SK-N-SH (cell line): ENCODE data around the gene EPB41L3. TPM values are rescaled to one million over a fixed set of nuclear protein-coding genes. Genes with fewer than 3 reads are reported as not detected.

Experiments
- CTCF ChIA-PET: fragments of 300-600, 350-600 bp; formaldehyde crosslinking; extraction: SDS; loops from one replicate; lab custom pipeline; 2021; lab: Yijun Ruan, JAX
- POLR2A ChIA-PET: fragments of 350-600 bp; sonication (Branson Sonifier 250); formaldehyde crosslinking; extraction: SDS; loops from one replicate; lab custom pipeline; 2020; ENCODE audit warnings: antibody characterized with exemption, inconsistent platforms; lab: Yijun Ruan, JAX
- DNase-seq: peaks from one replicate; pipeline ENCODE4 v3.0.0; 2012
- H2AFZ ChIP-seq: fragments of 200-600 bp; sonication (generic); 2 replicates; pipeline ENCODE4 v1.8.1; 2016; ENCODE audit warnings: antibody characterized with exemption, mild to moderate bottlenecking, low read depth
- H3F3A ChIP-seq: fragments of 200-600 bp; sonication (generic); replicated peaks from 2 replicates; pipeline ENCODE3; 2016; ENCODE audit warnings: antibody characterized with exemption, mild to moderate bottlenecking; ENCODE audit not compliant: insufficient read depth
- H3K27ac ChIP-seq, 2 experiments: fragments of 200-500 bp in 1 of 2; fragments of 200-600 bp in 1 of 2; sonication (Bioruptor generic) in 1 of 2; sonication (generic), shearing (Covaris generic) in 1 of 2; 2 replicates each; pipeline versions ENCODE4 v1.5.1 to v1.6.1; 2014 to 2016; ENCODE audit warnings: low read depth in 2 of 2, inconsistent platforms in 1 of 2, low read length in 1 of 2, mild to moderate bottlenecking in 1 of 2, mixed read lengths in 1 of 2
- H3K27me3 ChIP-seq: fragments of 200-600 bp; sonication (generic), shearing (Covaris generic); 2 replicates; pipeline ENCODE4 v1.6.1; 2016; ENCODE audit warnings: mixed run types; ENCODE audit not compliant: insufficient read depth
- H3K36me3 ChIP-seq, 2 experiments: fragments of 200-500 bp in 1 of 2; fragments of 200-600 bp in 1 of 2; sonication (Bioruptor generic) in 1 of 2; sonication (generic) in 1 of 2; replicated peaks in 1 of 2; 2 replicates each; pipeline versions ENCODE3 to v1.5.1; 2014 to 2016; ENCODE audit warnings: low read length in 1 of 2, mild to moderate bottlenecking in 1 of 2; ENCODE audit not compliant: insufficient read depth in 2 of 2, control insufficient read depth in 1 of 2
- H3K4me1 ChIP-seq, 2 experiments: fragments of 200-500 bp in 1 of 2; fragments of 200-600 bp in 1 of 2; sonication (Bioruptor generic) in 1 of 2; sonication (generic), shearing (Covaris generic) in 1 of 2; 2 replicates each; pipeline versions ENCODE4 v1.5.1 to v1.6.1; 2014 to 2016; ENCODE audit warnings: low read depth in 1 of 2, low read length in 1 of 2, mixed run types in 1 of 2; ENCODE audit not compliant: insufficient read depth in 2 of 2, control insufficient read depth in 1 of 2
- H3K4me2 ChIP-seq: fragments of 200-600 bp; sonication (generic), shearing (Covaris generic); 2 replicates; pipeline ENCODE4 v1.6.1; 2017; ENCODE audit warnings: mixed run types
- H3K4me3 ChIP-seq, 2 experiments: fragments of 200-500 bp in 1 of 2; fragments of 200-600 bp in 1 of 2; sonication (Bioruptor generic) in 1 of 2; sonication (generic), shearing (Covaris generic) in 1 of 2; 2 replicates each; pipeline versions ENCODE4 v1.5.1 to v1.8.1; 2014 to 2016; ENCODE audit warnings: low read depth in 2 of 2, inconsistent platforms in 1 of 2, low read length in 1 of 2, mild to moderate bottlenecking in 1 of 2, mixed read lengths in 1 of 2, moderate library complexity in 1 of 2
- H3K79me2 ChIP-seq: fragments of 200-600 bp; sonication (generic); 2 replicates; pipeline ENCODE4 v1.8.1; 2017; ENCODE audit warnings: mild to moderate bottlenecking; ENCODE audit not compliant: insufficient read depth
- H3K9ac ChIP-seq: fragments of 200-600 bp; sonication (generic); 2 replicates; pipeline ENCODE4 v1.6.1; 2017; ENCODE audit warnings: mixed run types
- H3K9me2 ChIP-seq: fragments of 200-600 bp; sonication (generic); 2 replicates; pipeline ENCODE4 v1.6.1; 2017; ENCODE audit warnings: mixed run types
- H3K9me3 ChIP-seq: fragments of 200-600 bp; sonication (generic); 2 replicates; pipeline ENCODE4 v1.6.1; 2017; ENCODE audit warnings: mixed run types, mild to moderate bottlenecking, moderate library complexity
- H4K20me1 ChIP-seq: fragments of 200-600 bp; sonication (generic); 2 replicates; pipeline ENCODE4 v1.6.1; 2017; ENCODE audit warnings: mild to moderate bottlenecking, mixed run types; ENCODE audit not compliant: insufficient read depth
- CHD2 ChIP-seq: fragments of 150-350 bp; IDR thresholded peaks from 2 replicates; pipeline ENCODE4 v1.6.1; 2018; ENCODE audit warnings: low read length; ENCODE audit not compliant: partially characterized antibody
- EZH2phosphoT487 ChIP-seq: fragments of 200-600 bp; sonication (generic); IDR thresholded peaks from 2 replicates; pipeline ENCODE4 v1.6.1; 2017; ENCODE audit warnings: low read depth, mixed run types, mild to moderate bottlenecking, antibody characterized with exemption, moderate library complexity, borderline replicate concordance
- FOSL2 ChIP-seq: IDR thresholded peaks from 2 replicates; pipeline ENCODE4 v1.4.0; 2012; ENCODE audit warnings: low read depth, mild to moderate bottlenecking, moderate library complexity, borderline replicate concordance
- FOXM1 ChIP-seq: IDR thresholded peaks from 2 replicates; pipeline ENCODE4 v1.4.0; 2012; ENCODE audit warnings: low read depth, mild to moderate bottlenecking
- GABPA ChIP-seq: IDR thresholded peaks from 2 replicates; pipeline ENCODE4 v1.4.0; 2012; ENCODE audit warnings: low read depth, mild to moderate bottlenecking
- GATA2 ChIP-seq: sonication (generic); formaldehyde crosslinking; IDR thresholded peaks from 2 replicates; pipeline ENCODE4 v1.5.0; 2020; ENCODE audit warnings: mild to moderate bottlenecking, missing genetic modification reagents
- JUND ChIP-seq: IDR thresholded peaks from 2 replicates; pipeline ENCODE4 v1.4.0; 2012
- MEF2A ChIP-seq: IDR thresholded peaks from 2 replicates; pipeline ENCODE4 v1.4.0; 2012; ENCODE audit warnings: low read depth, borderline replicate concordance
- MXI1 ChIP-seq: IDR thresholded peaks from 2 replicates; pipeline ENCODE4 v1.6.1; 2012; ENCODE audit warnings: mild to moderate bottlenecking, low read depth, low read length, improper control_type of control experiment
- NFIC ChIP-seq: IDR thresholded peaks from 2 replicates; pipeline ENCODE4 v1.4.0; 2012; ENCODE audit warnings: borderline replicate concordance
- NRF1 ChIP-seq: IDR thresholded peaks from 2 replicates; pipeline ENCODE4 v1.6.1; 2012; ENCODE audit warnings: low read depth, mild to moderate bottlenecking, low read length
- RAD21 ChIP-seq: IDR thresholded peaks from 2 replicates; pipeline ENCODE4 v1.6.1; 2012; ENCODE audit warnings: mild to moderate bottlenecking, low read length
- SIN3A ChIP-seq: IDR thresholded peaks from 2 replicates; pipeline ENCODE4 v1.6.1; 2012; ENCODE audit warnings: low read depth, mild to moderate bottlenecking, low read length, moderate library complexity, borderline replicate concordance
- TAF1 ChIP-seq: IDR thresholded peaks from 2 replicates; pipeline ENCODE4 v1.6.1; 2012; ENCODE audit warnings: low read depth, mild to moderate bottlenecking, low read length, moderate library complexity, borderline replicate concordance
- YY1 ChIP-seq: IDR thresholded peaks from 2 replicates; pipeline ENCODE4 v1.4.0; 2012; ENCODE audit warnings: low read depth, mild to moderate bottlenecking
- WGBS: methylation state at CpG from one replicate; pipeline ENCODE4 v1.1.6; 2017; ENCODE audit warnings: low lambda C conversion rate; 5-methylcytosine and 5-hydroxymethylcytosine counted together
- polyA plus RNA-seq, 3 experiments: library from polyadenylated mRNA; depleted of rRNA; stranded (reverse); fragments of >200 nt; gene quantifications; 2 replicates each; pipeline ENCODE4 v1.2.3, GENCODE V29; 2012
- TF ChIP-seq, protein P1 (sequence below): IDR thresholded peaks from 2 replicates; pipeline ENCODE4; 2012
- TF ChIP-seq, protein P2 (sequence below): fragments of 150-350 bp; IDR thresholded peaks from 2 replicates; pipeline ENCODE4 v1.6.1; 2016; ENCODE audit warnings: mild to moderate bottlenecking, low read depth, low read length
- TF ChIP-seq, protein P3 (sequence below): IDR thresholded peaks from 2 replicates; pipeline ENCODE4 v1.4.0; 2012; ENCODE audit warnings: low read depth
- TF ChIP-seq, protein P4 (sequence below): IDR thresholded peaks from 2 replicates; pipeline ENCODE4 v1.4.0; 2012; ENCODE audit warnings: low read depth, borderline replicate concordance
- TF ChIP-seq, protein P5 (sequence below): fragments of 200-600 bp; sonication (generic); IDR thresholded peaks from 2 replicates; pipeline ENCODE4 v1.6.1; 2017; ENCODE audit warnings: antibody characterized with exemption, mild to moderate bottlenecking, moderate library complexity

The EPB41L3 gene
- polyA plus RNA-seq, 1 of the 3 experiments (the other 2 are of a cell fraction) = 0.15 TPM

DNA sequence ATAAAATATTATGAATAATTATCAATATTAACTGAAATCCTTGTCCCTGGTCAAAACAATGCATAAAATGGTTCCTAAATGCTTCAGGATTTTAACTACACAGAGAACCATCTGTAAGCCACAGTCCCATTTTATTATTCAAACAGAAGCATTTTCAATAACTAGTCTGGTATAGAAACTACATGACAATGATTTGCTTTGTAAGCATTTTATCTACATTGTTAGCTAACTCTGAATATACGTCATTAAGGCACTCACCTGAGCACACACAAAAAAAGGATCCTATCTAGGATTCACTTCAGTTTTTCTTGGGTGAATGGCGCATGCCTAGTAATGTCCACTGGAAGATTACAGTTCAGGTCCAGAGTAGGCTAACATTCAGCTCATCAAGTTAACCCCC lies 22.8 kb downstream of the EPB41L3 start:
- ChIA-PET CTCF (no interaction called here), POLR2A (no interaction called here)
- TF ChIP-seq, protein P1, sequence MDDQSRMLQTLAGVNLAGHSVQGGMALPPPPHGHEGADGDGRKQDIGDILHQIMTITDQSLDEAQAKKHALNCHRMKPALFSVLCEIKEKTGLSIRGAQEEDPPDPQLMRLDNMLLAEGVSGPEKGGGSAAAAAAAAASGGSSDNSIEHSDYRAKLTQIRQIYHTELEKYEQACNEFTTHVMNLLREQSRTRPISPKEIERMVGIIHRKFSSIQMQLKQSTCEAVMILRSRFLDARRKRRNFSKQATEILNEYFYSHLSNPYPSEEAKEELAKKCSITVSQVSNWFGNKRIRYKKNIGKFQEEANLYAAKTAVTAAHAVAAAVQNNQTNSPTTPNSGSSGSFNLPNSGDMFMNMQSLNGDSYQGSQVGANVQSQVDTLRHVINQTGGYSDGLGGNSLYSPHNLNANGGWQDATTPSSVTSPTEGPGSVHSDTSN = no peak
- TF ChIP-seq EZH2phosphoT487 = no peak
- no peak for TF ChIP-seq TAF1
- TF ChIP-seq JUND = no peak
- TF ChIP-seq GATA2 = no peak
- no peak for TF ChIP-seq FOSL2
- TF ChIP-seq, protein P2, sequence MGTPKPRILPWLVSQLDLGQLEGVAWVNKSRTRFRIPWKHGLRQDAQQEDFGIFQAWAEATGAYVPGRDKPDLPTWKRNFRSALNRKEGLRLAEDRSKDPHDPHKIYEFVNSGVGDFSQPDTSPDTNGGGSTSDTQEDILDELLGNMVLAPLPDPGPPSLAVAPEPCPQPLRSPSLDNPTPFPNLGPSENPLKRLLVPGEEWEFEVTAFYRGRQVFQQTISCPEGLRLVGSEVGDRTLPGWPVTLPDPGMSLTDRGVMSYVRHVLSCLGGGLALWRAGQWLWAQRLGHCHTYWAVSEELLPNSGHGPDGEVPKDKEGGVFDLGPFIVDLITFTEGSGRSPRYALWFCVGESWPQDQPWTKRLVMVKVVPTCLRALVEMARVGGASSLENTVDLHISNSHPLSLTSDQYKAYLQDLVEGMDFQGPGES = no peak
- TF ChIP-seq, protein P3, sequence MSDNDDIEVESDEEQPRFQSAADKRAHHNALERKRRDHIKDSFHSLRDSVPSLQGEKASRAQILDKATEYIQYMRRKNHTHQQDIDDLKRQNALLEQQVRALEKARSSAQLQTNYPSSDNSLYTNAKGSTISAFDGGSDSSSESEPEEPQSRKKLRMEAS = no peak
- no peak for TF ChIP-seq MEF2A
- TF ChIP-seq, protein P4, sequence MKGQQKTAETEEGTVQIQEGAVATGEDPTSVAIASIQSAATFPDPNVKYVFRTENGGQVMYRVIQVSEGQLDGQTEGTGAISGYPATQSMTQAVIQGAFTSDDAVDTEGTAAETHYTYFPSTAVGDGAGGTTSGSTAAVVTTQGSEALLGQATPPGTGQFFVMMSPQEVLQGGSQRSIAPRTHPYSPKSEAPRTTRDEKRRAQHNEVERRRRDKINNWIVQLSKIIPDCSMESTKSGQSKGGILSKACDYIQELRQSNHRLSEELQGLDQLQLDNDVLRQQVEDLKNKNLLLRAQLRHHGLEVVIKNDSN = no peak
- TF ChIP-seq, protein P5, sequence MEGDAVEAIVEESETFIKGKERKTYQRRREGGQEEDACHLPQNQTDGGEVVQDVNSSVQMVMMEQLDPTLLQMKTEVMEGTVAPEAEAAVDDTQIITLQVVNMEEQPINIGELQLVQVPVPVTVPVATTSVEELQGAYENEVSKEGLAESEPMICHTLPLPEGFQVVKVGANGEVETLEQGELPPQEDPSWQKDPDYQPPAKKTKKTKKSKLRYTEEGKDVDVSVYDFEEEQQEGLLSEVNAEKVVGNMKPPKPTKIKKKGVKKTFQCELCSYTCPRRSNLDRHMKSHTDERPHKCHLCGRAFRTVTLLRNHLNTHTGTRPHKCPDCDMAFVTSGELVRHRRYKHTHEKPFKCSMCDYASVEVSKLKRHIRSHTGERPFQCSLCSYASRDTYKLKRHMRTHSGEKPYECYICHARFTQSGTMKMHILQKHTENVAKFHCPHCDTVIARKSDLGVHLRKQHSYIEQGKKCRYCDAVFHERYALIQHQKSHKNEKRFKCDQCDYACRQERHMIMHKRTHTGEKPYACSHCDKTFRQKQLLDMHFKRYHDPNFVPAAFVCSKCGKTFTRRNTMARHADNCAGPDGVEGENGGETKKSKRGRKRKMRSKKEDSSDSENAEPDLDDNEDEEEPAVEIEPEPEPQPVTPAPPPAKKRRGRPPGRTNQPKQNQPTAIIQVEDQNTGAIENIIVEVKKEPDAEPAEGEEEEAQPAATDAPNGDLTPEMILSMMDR = no peak
- TF ChIP-seq NRF1 = no peak
- TF ChIP-seq NFIC = no peak
- TF ChIP-seq SIN3A = no peak
- TF ChIP-seq FOXM1 = no peak
- no peak for TF ChIP-seq CHD2
- no peak for TF ChIP-seq YY1
- no peak for TF ChIP-seq RAD21
- TF ChIP-seq MXI1 = no peak
- TF ChIP-seq GABPA = no peak
- H3K9me2 ChIP-seq = no peaks in the 10 kb centered on the region
- no peak overlapping the region for H3K27ac ChIP-seq
- no peaks in the 10 kb centered on the region for H4K20me1 ChIP-seq
- no peak for DNase-seq
- H3K9ac ChIP-seq = no peak overlapping the region
- no peaks in the 10 kb centered on the region for H3K9me3 ChIP-seq
- H3K36me3 ChIP-seq = no peaks in the 10 kb centered on the region
- 69% methylated on average over 2 of the region's 2 CpGs for WGBS
- H3F3A ChIP-seq = no peaks in the 10 kb centered on the region
- no peaks in the 10 kb centered on the region for H3K79me2 ChIP-seq
- no peak overlapping the region for H3K4me2 ChIP-seq
- no peaks in the 10 kb centered on the region; a peak in 1 of 4 replicates for H3K4me1 ChIP-seq
- H3K27me3 ChIP-seq = no peaks in the 10 kb centered on the region
- H2AFZ ChIP-seq = no peak overlapping the region
- no peak overlapping the region for H3K4me3 ChIP-seq
